Measurements from ENCODE around the gene STAMBPL1.

The STAMBPL1 gene

DNA sequence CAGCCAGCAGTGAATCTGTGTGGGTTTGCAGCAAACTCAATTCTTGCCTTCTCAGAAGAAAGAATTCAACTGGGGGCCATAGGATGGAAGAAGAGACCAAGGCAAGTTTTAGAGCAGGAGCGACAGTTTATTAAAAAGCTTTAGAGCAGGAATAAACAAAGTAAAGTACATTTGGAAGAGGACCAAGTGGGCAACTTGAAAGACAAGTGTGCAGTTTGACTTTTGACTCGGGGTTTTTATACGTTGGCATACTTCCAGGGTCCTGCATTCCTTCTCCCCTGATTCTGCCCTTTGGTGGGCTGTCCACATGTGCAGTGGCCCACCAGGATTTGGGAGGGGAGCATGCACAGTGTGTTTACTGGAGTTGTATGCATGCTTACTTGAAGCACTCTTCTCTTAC lies 25.4 kb upstream of the STAMBPL1 start:
- Histone ChIP-seq H3K79me1 (ENCODE audit: low read depth, low read length) (no peaks in the 10 kb centered on the region), H2BK15ac (ENCODE audit: low read length) (no peak overlapping the region), H3K14ac (ENCODE audit: low read length) (no peak overlapping the region), H3K4me1 (ENCODE audit: control insufficient read depth in 2 of 2, insufficient read depth in 1 of 2, low read depth in 1 of 2, low read length in 2 of 2) (no peaks in the 10 kb centered on the region), H2BK12ac (ENCODE audit: low read length) (no peak overlapping the region), H3K18ac (ENCODE audit: low read length) (no peak overlapping the region), H4K8ac (ENCODE audit: low read depth, low read length) (no peak overlapping the region), H3K4ac (ENCODE audit: low read length) (no peak overlapping the region), H3K23ac (ENCODE audit: low read depth, low read length, poor library complexity) (no peak overlapping the region), H2BK5ac (ENCODE audit: low read length) (no peak overlapping the region), H3K4me3 (ENCODE audit: low read length in 2 of 2) (no peak overlapping the region), H3K9me3 (replicated peaks in 1 of 2; ENCODE audit: control insufficient read depth in 2 of 2, insufficient read depth in 1 of 2, low read depth in 1 of 2, low read length in 2 of 2) (no peaks in the 10 kb centered on the region), H3K27me3 (ENCODE audit: control insufficient read depth in 3 of 3, insufficient read depth in 3 of 3, low read depth in 1 of 3, low read length in 3 of 3) (no peaks in the 10 kb centered on the region), H3K9ac (ENCODE audit: low read depth, low read length, poor library complexity) (no peak overlapping the region), H3K36me3 (replicated peaks in 1 of 2; ENCODE audit: control insufficient read depth in 2 of 2, insufficient read depth in 2 of 2, low read length in 2 of 2) (no peaks in the 10 kb centered on the region), H3K4me2 (ENCODE audit: insufficient read depth, low read length, poor library complexity, severe bottlenecking) (no peak overlapping the region), H2BK120ac (ENCODE audit: low read depth, low read length) (no peak overlapping the region), H2AK5ac (ENCODE audit: low read depth, low read length) (no peak overlapping the region), H4K91ac (ENCODE audit: low read depth, low read length, poor library complexity) (no peak overlapping the region), H3K27ac (replicated peaks; ENCODE audit: low read length) (no peak overlapping the region), H2AFZ (ENCODE audit: low read length) (no peak overlapping the region)
- no peak for DNase-seq (ENCODE audit: low spot score)
- no CpG with 5 or more reads among the region's 3 CpGs for WGBS, 2 donors (ENCODE audit: extremely low coverage in 2 of 2, insufficient read length in 2 of 2, insufficient replicate concordance in 1 of 2)

DNA sequence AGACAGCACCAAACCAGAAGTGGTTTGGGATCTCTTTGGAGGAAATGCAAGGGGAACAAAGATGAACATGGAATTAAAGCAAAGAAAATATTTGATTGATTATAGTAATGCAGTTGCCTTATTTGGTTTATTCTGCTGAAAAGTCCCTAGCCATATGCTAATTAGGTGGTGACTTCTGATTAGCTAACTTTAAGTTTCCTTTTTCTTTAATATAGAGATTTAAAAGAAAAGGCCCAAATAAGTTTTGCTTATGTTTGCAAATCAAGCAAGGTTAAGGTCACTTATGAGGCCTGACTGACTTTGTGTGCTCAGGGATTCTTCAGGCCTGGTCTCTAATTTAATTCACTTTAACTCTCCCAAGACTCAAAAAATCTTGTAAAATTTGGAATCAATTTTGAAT lies 22.2 kb upstream of the STAMBPL1 start:
- Histone ChIP-seq H3K9ac (ENCODE audit: low read depth, low read length, poor library complexity) (no peak overlapping the region), H3K4me2 (ENCODE audit: insufficient read depth, low read length, poor library complexity, severe bottlenecking) (no peak overlapping the region), H3K14ac (ENCODE audit: low read length) (no peak overlapping the region), H3K18ac (ENCODE audit: low read length) (no peak overlapping the region), H3K4ac (ENCODE audit: low read length) (no peak overlapping the region), H3K79me1 (ENCODE audit: low read depth, low read length) (no peaks in the 10 kb centered on the region), H3K23ac (ENCODE audit: low read depth, low read length, poor library complexity) (no peak overlapping the region), H3K4me3 (ENCODE audit: low read length in 2 of 2) (no peak overlapping the region), H3K27me3 (ENCODE audit: control insufficient read depth in 3 of 3, insufficient read depth in 3 of 3, low read depth in 1 of 3, low read length in 3 of 3) (no peaks in the 10 kb centered on the region), H2BK15ac (ENCODE audit: low read length) (no peak overlapping the region), H2AFZ (ENCODE audit: low read length) (no peak overlapping the region), H2BK12ac (ENCODE audit: low read length) (no peak overlapping the region), H4K91ac (ENCODE audit: low read depth, low read length, poor library complexity) (no peak overlapping the region), H2AK5ac (ENCODE audit: low read depth, low read length) (no peak overlapping the region), H3K36me3 (replicated peaks in 1 of 2; ENCODE audit: control insufficient read depth in 2 of 2, insufficient read depth in 2 of 2, low read length in 2 of 2) (no peaks in the 10 kb centered on the region), H2BK120ac (ENCODE audit: low read depth, low read length) (no peak overlapping the region), H2BK5ac (ENCODE audit: low read length) (no peak overlapping the region), H3K9me3 (replicated peaks in 1 of 2; ENCODE audit: control insufficient read depth in 2 of 2, insufficient read depth in 1 of 2, low read depth in 1 of 2, low read length in 2 of 2) (no peaks in the 10 kb centered on the region), H3K4me1 (ENCODE audit: control insufficient read depth in 2 of 2, insufficient read depth in 1 of 2, low read depth in 1 of 2, low read length in 2 of 2) (no peaks in the 10 kb centered on the region), H4K8ac (ENCODE audit: low read depth, low read length) (no peak overlapping the region), H3K27ac (replicated peaks; ENCODE audit: low read length) (no peak overlapping the region)
- DNase-seq (ENCODE audit: low spot score), result no peak

DNA sequence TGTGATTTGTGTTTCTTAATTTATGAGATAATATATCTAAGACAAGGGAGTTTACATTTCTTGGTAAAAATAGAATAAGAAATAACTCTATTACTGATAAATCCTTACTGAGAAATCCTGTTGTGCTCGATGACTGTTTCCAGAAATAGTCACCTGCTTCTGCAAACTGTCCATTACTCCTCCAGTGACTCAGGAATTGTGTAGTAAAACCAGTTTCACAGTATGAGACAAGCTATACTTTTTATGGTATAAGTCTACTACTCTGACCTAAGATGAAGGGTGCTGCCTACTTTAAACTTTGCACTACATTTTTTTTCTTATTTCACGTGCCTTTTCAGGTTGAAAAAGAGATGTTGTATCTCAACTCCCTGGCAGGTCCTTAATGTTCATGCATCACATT lies 21.6 kb upstream of the STAMBPL1 start:
- Histone ChIP-seq H4K8ac (ENCODE audit: low read depth, low read length) (no peak overlapping the region), H3K4me1 (ENCODE audit: control insufficient read depth in 2 of 2, insufficient read depth in 1 of 2, low read depth in 1 of 2, low read length in 2 of 2) (no peaks in the 10 kb centered on the region), H2BK12ac (ENCODE audit: low read length) (no peak overlapping the region), H3K9ac (ENCODE audit: low read depth, low read length, poor library complexity) (no peak overlapping the region), H4K91ac (ENCODE audit: low read depth, low read length, poor library complexity) (no peak overlapping the region), H3K36me3 (replicated peaks in 1 of 2; ENCODE audit: control insufficient read depth in 2 of 2, insufficient read depth in 2 of 2, low read length in 2 of 2) (no peaks in the 10 kb centered on the region), H2AFZ (ENCODE audit: low read length) (no peak overlapping the region), H3K27ac (replicated peaks; ENCODE audit: low read length) (no peak overlapping the region), H3K9me3 (replicated peaks in 1 of 2; ENCODE audit: control insufficient read depth in 2 of 2, insufficient read depth in 1 of 2, low read depth in 1 of 2, low read length in 2 of 2) (no peaks in the 10 kb centered on the region), H2AK5ac (ENCODE audit: low read depth, low read length) (no peak overlapping the region), H3K79me1 (ENCODE audit: low read depth, low read length) (no peaks in the 10 kb centered on the region), H2BK15ac (ENCODE audit: low read length) (no peak overlapping the region), H3K23ac (ENCODE audit: low read depth, low read length, poor library complexity) (no peak overlapping the region), H2BK5ac (ENCODE audit: low read length) (no peak overlapping the region), H3K14ac (ENCODE audit: low read length) (no peak overlapping the region), H3K4ac (ENCODE audit: low read length) (no peak overlapping the region), H3K27me3 (ENCODE audit: control insufficient read depth in 3 of 3, insufficient read depth in 3 of 3, low read depth in 1 of 3, low read length in 3 of 3) (no peaks in the 10 kb centered on the region), H3K4me3 (ENCODE audit: low read length in 2 of 2) (no peak overlapping the region), H3K18ac (ENCODE audit: low read length) (no peak overlapping the region), H3K4me2 (ENCODE audit: insufficient read depth, low read length, poor library complexity, severe bottlenecking) (no peak overlapping the region), H2BK120ac (ENCODE audit: low read depth, low read length) (no peak overlapping the region)
- no peak for DNase-seq (ENCODE audit: low spot score)
- WGBS, 2 donors (ENCODE audit: extremely low coverage in 2 of 2, insufficient read length in 2 of 2, insufficient replicate concordance in 1 of 2), result no CpG with 5 or more reads among the region's 2 CpGs

DNA sequence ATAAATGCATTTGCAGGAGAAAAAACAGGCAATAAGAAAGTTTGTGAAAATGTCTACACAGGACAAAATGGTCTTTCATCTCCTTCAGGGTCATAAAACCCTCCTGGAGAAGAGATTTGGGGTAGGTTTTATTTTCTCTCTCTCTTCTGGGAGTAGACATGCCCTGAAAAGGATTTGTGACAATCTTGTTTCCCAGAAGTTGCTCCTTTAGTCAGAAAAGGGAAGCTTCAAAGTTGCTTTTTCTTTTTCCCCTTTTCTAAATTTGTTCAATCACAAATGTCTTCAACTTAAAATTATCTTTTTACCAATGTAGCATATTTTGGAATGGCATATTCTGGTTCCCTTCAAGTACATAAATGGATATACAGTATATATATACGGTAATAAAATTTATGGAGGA lies 19.0 kb upstream of the STAMBPL1 start:
- Histone ChIP-seq H3K9me3 (replicated peaks in 1 of 2; ENCODE audit: control insufficient read depth in 2 of 2, insufficient read depth in 1 of 2, low read depth in 1 of 2, low read length in 2 of 2) (no peaks in the 10 kb centered on the region), H2AK5ac (ENCODE audit: low read depth, low read length) (no peak overlapping the region)

More for the DNA sequence above, 19.0 kb upstream of the STAMBPL1 start:
- H2AFZ ChIP-seq (ENCODE audit: low read length), result no peak overlapping the region
- H3K4me2 ChIP-seq (ENCODE audit: insufficient read depth, low read length, poor library complexity, severe bottlenecking), result no peak overlapping the region
- no peak overlapping the region for H2BK5ac ChIP-seq (ENCODE audit: low read length)
- no peak overlapping the region for H2BK15ac ChIP-seq (ENCODE audit: low read length)
- no peak overlapping the region for H2BK12ac ChIP-seq (ENCODE audit: low read length)
- no peak overlapping the region for H3K27ac ChIP-seq (replicated peaks; ENCODE audit: low read length)
- no peaks in the 10 kb centered on the region for H3K36me3 ChIP-seq (replicated peaks in 1 of 2; ENCODE audit: control insufficient read depth in 2 of 2, insufficient read depth in 2 of 2, low read length in 2 of 2)
- no peak overlapping the region for H3K9ac ChIP-seq (ENCODE audit: low read depth, low read length, poor library complexity)
- H3K4me1 ChIP-seq (ENCODE audit: control insufficient read depth in 2 of 2, insufficient read depth in 1 of 2, low read depth in 1 of 2, low read length in 2 of 2), result no peaks in the 10 kb centered on the region
- no peak overlapping the region for H2BK120ac ChIP-seq (ENCODE audit: low read depth, low read length)
- WGBS, 2 donors (ENCODE audit: extremely low coverage in 2 of 2, insufficient read length in 2 of 2, insufficient replicate concordance in 1 of 2), result no CpG with 5 or more reads among the region's 1 CpG
- no peak overlapping the region for H3K23ac ChIP-seq (ENCODE audit: low read depth, low read length, poor library complexity)
- no peak overlapping the region for H4K8ac ChIP-seq (ENCODE audit: low read depth, low read length)
- no peak overlapping the region for H3K18ac ChIP-seq (ENCODE audit: low read length)
- H3K4me3 ChIP-seq (ENCODE audit: low read length in 2 of 2), result no peak overlapping the region
- H3K14ac ChIP-seq (ENCODE audit: low read length), result no peak overlapping the region
- no peak overlapping the region for H4K91ac ChIP-seq (ENCODE audit: low read depth, low read length, poor library complexity)
- no peaks in the 10 kb centered on the region for H3K79me1 ChIP-seq (ENCODE audit: low read depth, low read length)
- H3K4ac ChIP-seq (ENCODE audit: low read length), result no peak overlapping the region
- no peak for DNase-seq (ENCODE audit: low spot score)
- H3K27me3 ChIP-seq (ENCODE audit: control insufficient read depth in 3 of 3, insufficient read depth in 3 of 3, low read depth in 1 of 3, low read length in 3 of 3), result peaks cover 0 to 5% (median 0%) of the 10 kb centered on the region in 3 experiments
